Liver (tissue), 9 donors: ENCODE results near the gene EFCAB14. TPM values are rescaled to one million over a fixed set of nuclear protein-coding genes. Genes with fewer than 3 reads are reported as not detected.

Experiments
- DNase-seq: peaks from one replicate; pipeline ENCODE4 v3.0.0-alpha.2; 2017; ENCODE audit warnings: low spot score
- H3K27ac ChIP-seq, 2 donors: one replicate each; pipeline ENCODE4 v1.7.0; 2013; ENCODE audit warnings: inconsistent platforms in 2 of 2, low read length in 2 of 2, control low read depth in 1 of 2, low read depth in 1 of 2, mild to moderate bottlenecking in 1 of 2
- H3K27me3 ChIP-seq, 4 donors: one replicate each; pipeline versions ENCODE4 v1.6.1 to v1.7.0; 2013; ENCODE audit warnings: low read length in 3 of 4, inconsistent platforms in 1 of 4, mild to moderate bottlenecking in 1 of 4, moderate library complexity in 1 of 4; ENCODE audit not compliant: control insufficient read depth in 4 of 4, insufficient read depth in 4 of 4
- H3K36me3 ChIP-seq, 4 donors: one replicate each; pipeline versions ENCODE4 v1.6.1 to v1.7.0; 2013; ENCODE audit warnings: low read length in 3 of 4, mild to moderate bottlenecking in 3 of 4, low read depth in 1 of 4, moderate library complexity in 1 of 4; ENCODE audit not compliant: control insufficient read depth in 4 of 4, insufficient read depth in 3 of 4
- H3K4me1 ChIP-seq, 4 donors: one replicate each; pipeline versions ENCODE4 v1.6.1 to v1.7.0; 2013; ENCODE audit warnings: low read length in 3 of 4, mild to moderate bottlenecking in 3 of 4, moderate library complexity in 1 of 4; ENCODE audit not compliant: control insufficient read depth in 4 of 4, insufficient read depth in 4 of 4
- H3K4me3 ChIP-seq, 3 donors: one replicate each; pipeline versions ENCODE4 v1.6.1 to v1.7.0; 2013; ENCODE audit warnings: low read length in 3 of 3, control low read depth in 1 of 3, low read depth in 1 of 3, mild to moderate bottlenecking in 1 of 3
- H3K9ac ChIP-seq, 2 donors: one replicate each; pipeline ENCODE4 v1.7.0; 2013; ENCODE audit warnings: low read length in 2 of 2, mild to moderate bottlenecking in 2 of 2, moderate library complexity in 2 of 2, control low read depth in 1 of 2, low read depth in 1 of 2
- H3K9me3 ChIP-seq, 4 donors: one replicate each; pipeline versions ENCODE4 v1.6.1 to v1.7.0; 2013; ENCODE audit warnings: low read length in 3 of 4; ENCODE audit not compliant: control insufficient read depth in 4 of 4
- EGR1 ChIP-seq, 2 donors: IDR thresholded peaks; 2 replicates each; pipeline ENCODE4 v1.6.1; 2016 to 2018; ENCODE audit warnings: antibody characterized with exemption in 2 of 2, low read depth in 2 of 2
- FOXA1 ChIP-seq: IDR thresholded peaks from 2 replicates; pipeline ENCODE4 v1.6.1; 2016; ENCODE audit warnings: antibody characterized with exemption
- FOXA2 ChIP-seq: IDR thresholded peaks from 2 replicates; pipeline ENCODE4 v1.6.1; 2016; ENCODE audit warnings: antibody characterized with exemption
- GABPA ChIP-seq, 2 donors: IDR thresholded peaks in 1 of 2; conservative IDR thresholded peaks in 1 of 2; 2 replicates each; pipeline ENCODE4 v1.6.1; 2016; ENCODE audit warnings: antibody characterized with exemption in 2 of 2, mild to moderate bottlenecking in 1 of 2, moderate library complexity in 1 of 2
- HNF4A ChIP-seq, 2 donors: conservative IDR thresholded peaks; 2 replicates each; pipeline ENCODE4 v1.6.1; 2016; ENCODE audit warnings: antibody characterized with exemption in 2 of 2, mild to moderate bottlenecking in 2 of 2
- HNF4G ChIP-seq: IDR thresholded peaks from 2 replicates; pipeline ENCODE4 v1.6.1; 2016; ENCODE audit warnings: antibody characterized with exemption
- JUND ChIP-seq, 2 donors: IDR thresholded peaks; 2 replicates each; pipeline ENCODE4 v1.6.1; 2016; ENCODE audit warnings: antibody characterized with exemption in 2 of 2
- NR2F2 ChIP-seq: IDR thresholded peaks from 2 replicates; pipeline ENCODE4 v1.6.1; 2016; ENCODE audit warnings: antibody characterized with exemption
- RAD21 ChIP-seq, 2 donors: IDR thresholded peaks; 2 replicates each; pipeline ENCODE4 v1.6.1; 2016; ENCODE audit warnings: antibody characterized with exemption in 2 of 2, mild to moderate bottlenecking in 2 of 2
- RXRA ChIP-seq, 2 donors: IDR thresholded peaks; 2 replicates each; pipeline ENCODE4 v1.6.1; 2017 to 2018; ENCODE audit warnings: antibody characterized with exemption in 2 of 2, mild to moderate bottlenecking in 1 of 2
- SP1 ChIP-seq: IDR thresholded peaks from 2 replicates; pipeline ENCODE4 v1.6.1; 2018; ENCODE audit warnings: antibody characterized with exemption, mild to moderate bottlenecking
- TAF1 ChIP-seq: conservative IDR thresholded peaks from 2 replicates; pipeline ENCODE4 v1.6.1; 2016; ENCODE audit warnings: antibody characterized with exemption, mild to moderate bottlenecking
- YY1 ChIP-seq: IDR thresholded peaks from 2 replicates; pipeline ENCODE4 v1.6.1; 2016; ENCODE audit warnings: antibody characterized with exemption, mild to moderate bottlenecking
- polyA plus RNA-seq, 2 donors: library from polyadenylated mRNA; stranded (reverse) in 1 of 2; unstranded in 1 of 2; fragments of 200-250 nt in 1 of 2; fragments of >200 nt in 1 of 2; fragmentation: Nextera tagmentation in 1 of 2; extraction: Ambion mirVana in 1 of 2; gene quantifications; one replicate each; pipeline versions ENCODE4 v1.2.1 to v1.2.3, GENCODE V29; 2013 to 2015
- total RNA-seq, 2 donors: library from RNA; depleted of rRNA; stranded (reverse); fragments of >200 nt; gene quantifications; one replicate each; pipeline ENCODE4 v1.2.3, GENCODE V29; 2014
- TF ChIP-seq, protein P1 (sequence below): IDR thresholded peaks from 2 replicates; pipeline ENCODE4 v1.6.1; 2016; ENCODE audit warnings: antibody characterized with exemption
- TF ChIP-seq, protein P2 (sequence below): IDR thresholded peaks from 2 replicates; pipeline ENCODE4 v1.6.1; 2016; ENCODE audit warnings: antibody characterized with exemption
- TF ChIP-seq, protein P3 (sequence below): fragments of 150-350 bp; IDR thresholded peaks from 2 replicates; pipeline ENCODE4 v1.5.1; 2017; ENCODE audit warnings: improper control_type of control experiment, low read depth, low read length; ENCODE audit not compliant: missing input control
- TF ChIP-seq, protein P4 (sequence below): IDR thresholded peaks from 2 replicates; pipeline ENCODE4 v1.6.1; 2016; ENCODE audit warnings: antibody characterized with exemption, mild to moderate bottlenecking
- TF ChIP-seq, protein P5 (sequence below): IDR thresholded peaks from 2 replicates; pipeline ENCODE4 v1.6.1; 2016; ENCODE audit warnings: antibody characterized with exemption
- donor health status: healthy.
- donor health status: healthy.
- donor health status: healthy.
- donor health status: healthy.
- donor health status: healthy.

The EFCAB14 gene
- total and polyA plus RNA-seq, 4 donors, result 14.8 to 34.6 (median 23.7) TPM

DNA sequence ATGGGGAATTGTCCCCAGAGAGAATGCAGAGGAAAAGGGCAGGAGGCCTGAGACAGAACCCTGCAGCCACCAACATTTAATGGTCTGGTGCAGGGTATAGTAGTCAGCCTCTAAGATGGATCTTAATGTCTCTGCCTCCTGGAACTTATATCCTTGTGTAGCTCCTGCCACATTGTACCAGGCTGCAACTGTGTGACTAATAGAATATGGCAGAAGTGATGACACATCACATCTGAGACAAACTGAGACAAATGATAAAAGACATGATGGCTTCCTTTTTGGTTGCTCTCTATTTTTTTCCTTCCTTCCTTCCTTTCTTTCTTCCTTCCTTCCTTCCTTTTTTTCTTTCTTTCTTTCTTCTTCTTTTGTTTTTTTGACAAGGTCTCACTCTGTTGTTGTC is 42.8 kb upstream of the EFCAB14 start:
- peaks cover 0 to 6% (median 0%) of the 10 kb centered on the region in 4 donors for H3K27me3 ChIP-seq
- TF ChIP-seq FOXA2 (no peak), HNF4G (no peak), NR2F2 (no peak), GABPA (IDR thresholded peaks at IDR 0.05 in 1 of 2, conservative IDR thresholded peaks at IDR 0.05 in 1 of 2) (no peak), SP1 (no peak), FOXA1 (no peak), HNF4A (conservative IDR thresholded peaks at IDR 0.05) (no peak), JUND (IDR thresholded peaks at IDR 0.05) (no peak), YY1 (no peak), EGR1 (IDR thresholded peaks at IDR 0.05; ENCODE audit: low read depth in 2 of 2) (no peak), TAF1 (no peak), RAD21 (IDR thresholded peaks at IDR 0.05) (no peak), RXRA (IDR thresholded peaks at IDR 0.05) (no peak)
- TF ChIP-seq, protein P1, sequence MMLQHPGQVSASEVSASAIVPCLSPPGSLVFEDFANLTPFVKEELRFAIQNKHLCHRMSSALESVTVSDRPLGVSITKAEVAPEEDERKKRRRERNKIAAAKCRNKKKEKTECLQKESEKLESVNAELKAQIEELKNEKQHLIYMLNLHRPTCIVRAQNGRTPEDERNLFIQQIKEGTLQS, result no peak
- TF ChIP-seq, protein P2, sequence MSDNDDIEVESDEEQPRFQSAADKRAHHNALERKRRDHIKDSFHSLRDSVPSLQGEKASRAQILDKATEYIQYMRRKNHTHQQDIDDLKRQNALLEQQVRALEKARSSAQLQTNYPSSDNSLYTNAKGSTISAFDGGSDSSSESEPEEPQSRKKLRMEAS, result no peak
- TF ChIP-seq, protein P3, sequence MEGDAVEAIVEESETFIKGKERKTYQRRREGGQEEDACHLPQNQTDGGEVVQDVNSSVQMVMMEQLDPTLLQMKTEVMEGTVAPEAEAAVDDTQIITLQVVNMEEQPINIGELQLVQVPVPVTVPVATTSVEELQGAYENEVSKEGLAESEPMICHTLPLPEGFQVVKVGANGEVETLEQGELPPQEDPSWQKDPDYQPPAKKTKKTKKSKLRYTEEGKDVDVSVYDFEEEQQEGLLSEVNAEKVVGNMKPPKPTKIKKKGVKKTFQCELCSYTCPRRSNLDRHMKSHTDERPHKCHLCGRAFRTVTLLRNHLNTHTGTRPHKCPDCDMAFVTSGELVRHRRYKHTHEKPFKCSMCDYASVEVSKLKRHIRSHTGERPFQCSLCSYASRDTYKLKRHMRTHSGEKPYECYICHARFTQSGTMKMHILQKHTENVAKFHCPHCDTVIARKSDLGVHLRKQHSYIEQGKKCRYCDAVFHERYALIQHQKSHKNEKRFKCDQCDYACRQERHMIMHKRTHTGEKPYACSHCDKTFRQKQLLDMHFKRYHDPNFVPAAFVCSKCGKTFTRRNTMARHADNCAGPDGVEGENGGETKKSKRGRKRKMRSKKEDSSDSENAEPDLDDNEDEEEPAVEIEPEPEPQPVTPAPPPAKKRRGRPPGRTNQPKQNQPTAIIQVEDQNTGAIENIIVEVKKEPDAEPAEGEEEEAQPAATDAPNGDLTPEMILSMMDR, result no peak
- TF ChIP-seq, protein P4, sequence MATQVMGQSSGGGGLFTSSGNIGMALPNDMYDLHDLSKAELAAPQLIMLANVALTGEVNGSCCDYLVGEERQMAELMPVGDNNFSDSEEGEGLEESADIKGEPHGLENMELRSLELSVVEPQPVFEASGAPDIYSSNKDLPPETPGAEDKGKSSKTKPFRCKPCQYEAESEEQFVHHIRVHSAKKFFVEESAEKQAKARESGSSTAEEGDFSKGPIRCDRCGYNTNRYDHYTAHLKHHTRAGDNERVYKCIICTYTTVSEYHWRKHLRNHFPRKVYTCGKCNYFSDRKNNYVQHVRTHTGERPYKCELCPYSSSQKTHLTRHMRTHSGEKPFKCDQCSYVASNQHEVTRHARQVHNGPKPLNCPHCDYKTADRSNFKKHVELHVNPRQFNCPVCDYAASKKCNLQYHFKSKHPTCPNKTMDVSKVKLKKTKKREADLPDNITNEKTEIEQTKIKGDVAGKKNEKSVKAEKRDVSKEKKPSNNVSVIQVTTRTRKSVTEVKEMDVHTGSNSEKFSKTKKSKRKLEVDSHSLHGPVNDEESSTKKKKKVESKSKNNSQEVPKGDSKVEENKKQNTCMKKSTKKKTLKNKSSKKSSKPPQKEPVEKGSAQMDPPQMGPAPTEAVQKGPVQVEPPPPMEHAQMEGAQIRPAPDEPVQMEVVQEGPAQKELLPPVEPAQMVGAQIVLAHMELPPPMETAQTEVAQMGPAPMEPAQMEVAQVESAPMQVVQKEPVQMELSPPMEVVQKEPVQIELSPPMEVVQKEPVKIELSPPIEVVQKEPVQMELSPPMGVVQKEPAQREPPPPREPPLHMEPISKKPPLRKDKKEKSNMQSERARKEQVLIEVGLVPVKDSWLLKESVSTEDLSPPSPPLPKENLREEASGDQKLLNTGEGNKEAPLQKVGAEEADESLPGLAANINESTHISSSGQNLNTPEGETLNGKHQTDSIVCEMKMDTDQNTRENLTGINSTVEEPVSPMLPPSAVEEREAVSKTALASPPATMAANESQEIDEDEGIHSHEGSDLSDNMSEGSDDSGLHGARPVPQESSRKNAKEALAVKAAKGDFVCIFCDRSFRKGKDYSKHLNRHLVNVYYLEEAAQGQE, result no peak
- TF ChIP-seq, protein P5, sequence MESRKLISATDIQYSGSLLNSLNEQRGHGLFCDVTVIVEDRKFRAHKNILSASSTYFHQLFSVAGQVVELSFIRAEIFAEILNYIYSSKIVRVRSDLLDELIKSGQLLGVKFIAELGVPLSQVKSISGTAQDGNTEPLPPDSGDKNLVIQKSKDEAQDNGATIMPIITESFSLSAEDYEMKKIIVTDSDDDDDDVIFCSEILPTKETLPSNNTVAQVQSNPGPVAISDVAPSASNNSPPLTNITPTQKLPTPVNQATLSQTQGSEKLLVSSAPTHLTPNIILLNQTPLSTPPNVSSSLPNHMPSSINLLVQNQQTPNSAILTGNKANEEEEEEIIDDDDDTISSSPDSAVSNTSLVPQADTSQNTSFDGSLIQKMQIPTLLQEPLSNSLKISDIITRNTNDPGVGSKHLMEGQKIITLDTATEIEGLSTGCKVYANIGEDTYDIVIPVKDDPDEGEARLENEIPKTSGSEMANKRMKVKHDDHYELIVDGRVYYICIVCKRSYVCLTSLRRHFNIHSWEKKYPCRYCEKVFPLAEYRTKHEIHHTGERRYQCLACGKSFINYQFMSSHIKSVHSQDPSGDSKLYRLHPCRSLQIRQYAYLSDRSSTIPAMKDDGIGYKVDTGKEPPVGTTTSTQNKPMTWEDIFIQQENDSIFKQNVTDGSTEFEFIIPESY, result no peak
- no peak overlapping the region for H3K9ac ChIP-seq

More for the DNA sequence above, 42.8 kb upstream of the EFCAB14 start:
- H3K36me3 ChIP-seq, result no peaks in the 10 kb centered on the region
- H3K27ac ChIP-seq, result no peak overlapping the region
- DNase-seq, result no peak
- H3K4me1 ChIP-seq, result no peaks in the 10 kb centered on the region
- no peak overlapping the region for H3K4me3 ChIP-seq
- H3K9me3 ChIP-seq, result no peaks in the 10 kb centered on the region
